Measurements from ENCODE around the gene PRKAB1.

DNA sequence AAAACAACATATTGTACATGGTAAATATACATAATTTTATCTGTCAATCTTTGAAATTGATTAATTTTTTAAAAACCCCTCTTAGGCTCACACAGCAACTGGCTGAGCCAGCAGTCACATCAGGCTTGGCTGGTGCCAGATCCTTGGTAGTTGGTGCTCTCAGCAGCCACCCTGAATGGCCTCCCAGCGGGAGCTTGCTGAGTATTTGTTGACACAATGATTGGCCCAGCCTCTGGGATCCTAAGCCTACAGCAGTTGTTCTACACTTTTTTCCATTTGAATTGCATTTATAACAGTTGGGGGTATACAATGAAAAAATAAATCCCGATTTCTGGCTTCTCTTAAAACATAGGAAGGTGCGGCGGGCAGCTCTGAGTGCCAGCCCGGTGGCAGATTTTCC is 11.1 kb downstream of the PRKAB1 start:
- TF ChIP-seq MAFK (IDR thresholded peaks at IDR 0.05; ENCODE audit: low read length): no peak
- no peak for TF ChIP-seq PHF21A (IDR thresholded peaks at IDR 0.05; ENCODE audit: borderline replicate concordance, low read depth)
- no peak for TF ChIP-seq ELK1 (CRISPR knock-in tag; IDR thresholded peaks at IDR 0.05)

Measured in K562 (cell line).